Cardiac septum (tissue), 1 donor: ENCODE results near the gene OR5D16. TPM values are rescaled to one million over a fixed set of nuclear protein-coding genes. Genes with fewer than 3 reads are reported as not detected.

ENCODE experiments used
- total RNA-seq: library from RNA; stranded (reverse); fragmentation: NEBNext Ultra II Directional; extraction: Animal tissue kit (Norgen Biotek cat#: 25700); gene quantifications from one replicate; pipeline ENCODE4 v1.2.1, GENCODE V29; 2021
- donor health status: DM: no; HTN: no; CAD: no.

OR5D16 gene
- total RNA-seq, 1 donor from 2014 or later: not detected

Other genes with a start within 250 kb of the OR5D16 start
- not detected for gene OR4C11, start 231.1 kb upstream of the OR5D16 start, total RNA-seq
- gene OR4P4, start 203.6 kb upstream of the OR5D16 start, total RNA-seq: not detected
- not detected for gene OR4S2, start 190.4 kb upstream of the OR5D16 start, total RNA-seq
- not detected for gene OR4C6, start 176.6 kb upstream of the OR5D16 start, total RNA-seq
- not detected for gene OR5D13, start 65.3 kb upstream of the OR5D16 start, total RNA-seq
- gene OR5D14, start 43.2 kb upstream of the OR5D16 start, total RNA-seq: not detected
- not detected for gene OR5L1, start 27.4 kb upstream of the OR5D16 start, total RNA-seq
- not detected for gene OR5D18, start 19.1 kb upstream of the OR5D16 start, total RNA-seq
- not detected for gene OR5L2, start 11.5 kb upstream of the OR5D16 start, total RNA-seq
- gene TRIM51, start 44.5 kb downstream of the OR5D16 start, total RNA-seq: not detected
- not detected for gene OR5W2, start 75.8 kb downstream of the OR5D16 start, total RNA-seq
- gene OR5I1, start 97.6 kb downstream of the OR5D16 start, total RNA-seq: not detected
- not detected for gene OR10AG1, start 131.2 kb downstream of the OR5D16 start, total RNA-seq
- not detected for gene OR5F1, start 155.9 kb downstream of the OR5D16 start, total RNA-seq
- gene OR5AS1, start 188.9 kb downstream of the OR5D16 start, total RNA-seq: not detected